ENCODE measurements around the gene CFAP52. TPM values are rescaled to one million over a fixed set of nuclear protein-coding genes. Genes with fewer than 3 reads are reported as not detected.

The CFAP52 gene
- total RNA-seq, 1 donor from 2014 or later, result not detected

DNA sequence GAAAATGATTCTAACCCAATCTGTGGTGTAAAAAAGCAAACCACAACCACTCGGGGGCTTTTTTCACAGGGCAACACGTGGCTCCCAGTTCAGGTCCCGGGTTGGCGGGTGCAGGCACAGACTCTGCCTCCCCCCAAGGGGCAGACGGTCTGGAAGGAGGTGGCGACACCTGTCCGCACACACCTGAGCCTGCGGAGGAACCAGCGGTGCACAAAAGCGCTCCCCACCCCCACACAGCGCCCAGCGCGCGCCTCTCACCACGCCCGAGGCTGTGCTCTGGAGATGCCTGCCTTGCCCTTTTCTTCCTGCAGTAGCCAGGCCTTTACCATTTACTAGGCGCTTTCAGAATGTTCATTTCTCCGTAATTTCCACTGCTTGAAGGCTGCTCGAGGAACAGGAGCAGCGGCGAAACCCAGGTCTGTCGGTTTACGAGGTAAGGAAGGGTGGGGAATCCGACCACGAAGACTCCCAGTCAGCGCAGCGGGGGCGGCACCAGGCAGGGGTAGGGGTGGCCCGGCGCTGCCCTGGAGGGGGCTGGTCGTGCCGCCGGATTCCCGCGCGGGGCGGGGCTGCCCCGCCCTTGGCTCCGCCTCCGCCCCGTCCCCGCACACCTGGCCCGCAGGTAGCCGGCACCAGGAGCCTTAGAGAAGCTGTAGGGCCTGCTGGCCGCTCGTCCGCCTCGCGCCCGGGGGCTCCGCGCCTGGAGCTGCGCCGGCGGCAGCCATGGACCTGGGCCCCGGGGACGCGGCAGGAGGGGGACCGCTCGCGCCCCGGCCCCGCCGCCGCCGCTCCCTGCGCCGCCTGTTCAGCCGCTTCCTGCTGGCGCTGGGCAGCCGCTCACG, 68.7 kb downstream of the CFAP52 start, which contains the start of gene USP43:
USP43 (plus strand) TSS at position 608 of the 842 bp plus-strand sequence; CDS start at position 724, 116 bp downstream.
- ATAC-seq (ENCODE audit: low read depth) (peak; percentile 42), DNase-seq (peak; percentile 15)
- Mint-ChIP-seq H3K4me1 (peaks cover 14% of the 10 kb centered on the region), H3K9me3 (no peaks in the 10 kb centered on the region), H3K36me3 (ENCODE audit: low read depth) (no peaks in the 10 kb centered on the region), H3K4me3 (peak within 1 kb of the TSS; percentile 83), H3K27ac (no peak within 1 kb of the TSS), H3K27me3 (peaks cover 40% of the 10 kb centered on the region)
- TF ChIP-seq, protein P1, sequence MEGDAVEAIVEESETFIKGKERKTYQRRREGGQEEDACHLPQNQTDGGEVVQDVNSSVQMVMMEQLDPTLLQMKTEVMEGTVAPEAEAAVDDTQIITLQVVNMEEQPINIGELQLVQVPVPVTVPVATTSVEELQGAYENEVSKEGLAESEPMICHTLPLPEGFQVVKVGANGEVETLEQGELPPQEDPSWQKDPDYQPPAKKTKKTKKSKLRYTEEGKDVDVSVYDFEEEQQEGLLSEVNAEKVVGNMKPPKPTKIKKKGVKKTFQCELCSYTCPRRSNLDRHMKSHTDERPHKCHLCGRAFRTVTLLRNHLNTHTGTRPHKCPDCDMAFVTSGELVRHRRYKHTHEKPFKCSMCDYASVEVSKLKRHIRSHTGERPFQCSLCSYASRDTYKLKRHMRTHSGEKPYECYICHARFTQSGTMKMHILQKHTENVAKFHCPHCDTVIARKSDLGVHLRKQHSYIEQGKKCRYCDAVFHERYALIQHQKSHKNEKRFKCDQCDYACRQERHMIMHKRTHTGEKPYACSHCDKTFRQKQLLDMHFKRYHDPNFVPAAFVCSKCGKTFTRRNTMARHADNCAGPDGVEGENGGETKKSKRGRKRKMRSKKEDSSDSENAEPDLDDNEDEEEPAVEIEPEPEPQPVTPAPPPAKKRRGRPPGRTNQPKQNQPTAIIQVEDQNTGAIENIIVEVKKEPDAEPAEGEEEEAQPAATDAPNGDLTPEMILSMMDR (IDR thresholded peaks at IDR 0.05), result no peak
- ChIA-PET CTCF (no interaction called here), POLR2A (no interaction called here)
- intact Hi-C loops (cut with micrococcal nuclease), result no loop called here

DNA sequence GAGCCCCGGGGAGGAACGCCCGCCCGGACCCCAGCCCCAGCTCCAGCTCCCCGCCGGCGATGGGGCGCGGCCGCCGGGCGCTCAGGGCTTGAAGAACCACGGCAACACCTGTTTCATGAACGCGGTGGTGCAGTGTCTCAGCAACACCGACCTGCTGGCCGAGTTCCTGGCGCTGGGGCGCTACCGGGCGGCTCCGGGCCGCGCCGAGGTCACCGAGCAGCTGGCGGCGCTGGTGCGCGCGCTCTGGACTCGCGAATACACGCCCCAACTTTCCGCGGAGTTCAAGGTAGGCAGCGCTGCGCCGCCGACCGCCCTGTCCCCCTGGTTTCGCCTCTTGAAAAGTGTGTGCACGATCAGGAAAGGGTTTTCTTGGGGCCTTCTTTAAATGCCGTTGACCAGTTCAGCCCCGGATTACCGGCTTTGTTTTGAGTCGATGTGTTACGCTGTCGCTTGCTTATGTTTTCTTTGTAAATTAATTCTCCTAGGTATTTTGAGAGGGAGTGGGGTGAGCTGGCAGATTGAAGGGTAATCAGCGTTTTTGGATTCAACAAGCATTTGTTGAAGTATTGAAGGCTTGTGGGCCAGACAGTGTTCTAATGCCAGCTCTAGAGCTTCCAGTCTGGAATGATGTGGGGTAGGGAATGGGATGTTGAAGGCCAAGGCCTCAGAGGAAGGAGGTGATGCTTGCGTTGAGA, 69.6 kb downstream of the CFAP52 start:
- no peak for ATAC-seq (ENCODE audit: low read depth)

GRCh38 chr17:9646546-9646885, 70.1 kb downstream of the CFAP52 start:
- no peaks in the 10 kb centered on the region for H3K9me3 Mint-ChIP-seq
- TF ChIP-seq, protein P1 (IDR thresholded peaks at IDR 0.05), result no peak
- ATAC-seq (ENCODE audit: low read depth) (no peak), DNase-seq (no peak)
- POLR2A ChIA-PET, result no interaction called here
- peak overlapping the region; percentile 59 for H3K4me3 Mint-ChIP-seq
- peaks cover 43% of the 10 kb centered on the region for H3K27me3 Mint-ChIP-seq
- H3K36me3 Mint-ChIP-seq (ENCODE audit: low read depth), result no peaks in the 10 kb centered on the region
- H3K27ac Mint-ChIP-seq, result no peak overlapping the region
- H3K4me1 Mint-ChIP-seq, result peaks cover 14% of the 10 kb centered on the region
- intact Hi-C loops (cut with micrococcal nuclease), result no loop called here
- CTCF ChIA-PET, result no interaction called here

More for the DNA sequence above, 69.6 kb downstream of the CFAP52 start:
- peak; percentile 19 for DNase-seq
- Mint-ChIP-seq H3K27ac (no peak overlapping the region), H3K4me1 (peaks cover 14% of the 10 kb centered on the region), H3K27me3 (peaks cover 37% of the 10 kb centered on the region), H3K9me3 (no peaks in the 10 kb centered on the region), H3K36me3 (ENCODE audit: low read depth) (no peaks in the 10 kb centered on the region), H3K4me3 (peak overlapping the region; percentile 59)
- intact Hi-C loops (cut with micrococcal nuclease), result no loop called here
- TF ChIP-seq, protein P1 (IDR thresholded peaks at IDR 0.05), result no peak
- ChIA-PET CTCF (no interaction called here), POLR2A (no interaction called here)

DNA sequence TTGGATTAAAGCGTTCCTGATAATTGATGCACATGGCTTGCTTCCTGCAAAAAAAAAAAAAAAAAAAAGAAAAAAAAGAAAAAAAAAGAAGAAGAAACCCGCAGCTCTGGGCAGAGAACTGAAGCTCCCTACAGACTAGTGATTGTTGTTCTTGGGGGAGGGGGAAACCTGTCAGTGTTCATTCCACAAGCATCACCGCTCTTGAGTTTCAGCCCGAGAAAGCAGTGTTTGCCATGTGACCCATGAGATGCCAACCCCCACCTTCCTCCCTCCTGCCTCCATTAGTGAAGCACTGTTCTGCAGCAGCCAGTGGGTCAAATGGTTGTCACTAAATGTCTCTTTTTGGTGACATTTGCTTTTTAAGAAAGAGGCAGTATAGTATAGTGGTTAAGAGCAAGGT, 70.6 kb downstream of the CFAP52 start:
- CTCF ChIA-PET, result no interaction called here
- H3K9me3 Mint-ChIP-seq, result no peaks in the 10 kb centered on the region
- intact Hi-C loops (cut with micrococcal nuclease), result no loop called here
- ATAC-seq (ENCODE audit: low read depth), result no peak
- no peaks in the 10 kb centered on the region for H3K36me3 Mint-ChIP-seq (ENCODE audit: low read depth)
- peaks cover 43% of the 10 kb centered on the region for H3K27me3 Mint-ChIP-seq
- H3K4me1 Mint-ChIP-seq, result peaks cover 14% of the 10 kb centered on the region
- H3K27ac Mint-ChIP-seq, result no peak overlapping the region
- POLR2A ChIA-PET, result no interaction called here
- TF ChIP-seq, protein P1 (IDR thresholded peaks at IDR 0.05), result no peak
- no peak overlapping the region for H3K4me3 Mint-ChIP-seq
- no peak for DNase-seq

DNA sequence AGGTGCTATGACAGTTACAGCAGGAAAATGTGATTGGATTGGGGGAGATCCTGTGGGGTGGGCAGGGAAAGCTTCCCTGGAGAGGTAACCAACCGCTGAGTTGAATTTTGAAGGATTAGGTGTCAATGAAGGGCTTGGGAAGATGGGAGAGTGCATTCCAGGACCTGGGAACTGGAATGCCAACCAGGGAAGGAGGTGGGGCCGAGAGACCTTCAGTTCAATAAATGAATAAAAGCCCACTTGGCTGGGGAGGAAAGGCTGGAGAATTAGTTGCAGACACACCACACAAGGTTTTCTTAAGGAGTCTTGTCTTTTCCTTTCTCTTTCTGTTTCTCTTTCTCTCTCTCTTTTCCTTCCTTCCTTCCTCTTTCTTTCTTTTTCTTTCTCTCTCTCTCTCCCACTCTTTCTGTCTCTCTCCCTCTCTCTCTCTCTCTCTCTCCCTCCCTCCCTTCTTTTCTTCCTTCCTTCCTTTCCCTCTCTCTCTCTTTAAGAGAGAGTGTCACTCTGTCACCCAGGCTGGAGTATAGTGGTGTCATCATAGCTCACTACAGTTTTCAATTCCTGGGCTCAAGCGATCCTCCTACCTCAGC, 72.2 kb downstream of the CFAP52 start:
- no peaks in the 10 kb centered on the region for H3K36me3 Mint-ChIP-seq (ENCODE audit: low read depth)
- ChIA-PET CTCF (no interaction called here), POLR2A (no interaction called here)
- no peak overlapping the region for H3K27ac Mint-ChIP-seq
- intact Hi-C loops (cut with micrococcal nuclease), result no loop called here
- H3K4me1 Mint-ChIP-seq, result peaks cover 14% of the 10 kb centered on the region
- ATAC-seq (ENCODE audit: low read depth) (no peak), DNase-seq (no peak)
- H3K9me3 Mint-ChIP-seq, result no peaks in the 10 kb centered on the region
- peaks cover 43% of the 10 kb centered on the region for H3K27me3 Mint-ChIP-seq
- H3K4me3 Mint-ChIP-seq, result no peak overlapping the region
- TF ChIP-seq, protein P1 (IDR thresholded peaks at IDR 0.05), result no peak
